K562 (cell line): ENCODE data around the gene CD164L2. TPM values are rescaled to one million over a fixed set of nuclear protein-coding genes. Genes with fewer than 3 reads are reported as not detected.

ENCODE experiments used
- ATAC-seq: fragments of 200-7000 bp; cut with Tn5 transposase; 3 replicates; pipeline ENCODE4 v1.9.1; 2020; ENCODE audit warnings: moderate library complexity
- BruUV-seq: library from RNA; stranded (reverse); fragments of 400-500 nt; replicated peaks from 2 replicates; lab custom pipeline; 2021; lab: Mats Ljungman, UMichigan
- CTCF ChIA-PET: fragments of 300-600 bp; formaldehyde crosslinking; extraction: SDS; loops from one replicate; lab custom pipeline; 2021; ENCODE audit warnings: low intra/inter-chr PET ratio; lab: Yijun Ruan, JAX
- POLR2A ChIA-PET: fragments of 300-600, 350-650 bp; sonication (Branson Sonifier 250); formaldehyde crosslinking; extraction: SDS; loops from one replicate; lab custom pipeline; 2021; ENCODE audit warnings: antibody characterized with exemption, inconsistent platforms; lab: Yijun Ruan, JAX
- DNase-seq, 4 experiments: peaks; one replicate each; pipeline versions ENCODE4 v3.0.0 to v3.0.0-alpha.2; 2011 to 2018; ENCODE audit warnings: low spot score in 3 of 4, mixed read lengths in 3 of 4; ENCODE audit errors: extremely low read depth in 1 of 4
- FAIRE-seq: peaks from 2 replicates; lab custom pipeline; 2011; peaks lifted over from hg19 to GRCh38; lab: Jason Lieb, UNC
- H2AFZ ChIP-seq: 2 replicates; pipeline ENCODE4 v1.6.0; 2011; ENCODE audit warnings: low read depth, low read length, control low read depth, inconsistent platforms
- H3K27ac ChIP-seq: fragments of 200-600 bp; 3 replicates; pipeline ENCODE4 v1.8.0; 2011; ENCODE audit warnings: low read depth, mild to moderate bottlenecking, control low read depth, inconsistent platforms, low read length, moderate library complexity, mixed read lengths; ENCODE audit errors: extremely low read depth
- H3K27me3 ChIP-seq, 2 experiments: fragments of 300-600 bp in 1 of 2; 2 replicates in 1 of 2; 3 replicates in 1 of 2; pipeline versions ENCODE4 v1.6.0 to v1.8.0; 2011; ENCODE audit warnings: inconsistent platforms in 2 of 2, low read length in 2 of 2, mild to moderate bottlenecking in 1 of 2, mixed read lengths in 1 of 2, moderate library complexity in 1 of 2; ENCODE audit not compliant: control insufficient read depth in 2 of 2, insufficient read depth in 2 of 2
- H3K36me3 ChIP-seq: fragments of 300-600 bp; 3 replicates; pipeline ENCODE4 v1.8.0; 2011; ENCODE audit warnings: mild to moderate bottlenecking, low read length, inconsistent platforms; ENCODE audit not compliant: control insufficient read depth, insufficient read depth
- H3K4me1 ChIP-seq, 2 experiments: fragments of 200-600 bp in 1 of 2; replicated peaks in 1 of 2; 2 replicates in 1 of 2; 3 replicates in 1 of 2; pipeline versions ENCODE4 v1.5.1 to v1.8.0; 2011; ENCODE audit warnings: inconsistent platforms in 2 of 2, low read length in 2 of 2, mild to moderate bottlenecking in 1 of 2, mixed read lengths in 1 of 2, moderate library complexity in 1 of 2; ENCODE audit not compliant: control insufficient read depth in 2 of 2, insufficient read depth in 2 of 2
- H3K4me2 ChIP-seq: 2 replicates; pipeline ENCODE4 v1.6.1; 2011; ENCODE audit warnings: low read length, control low read depth, inconsistent platforms, mixed read lengths; ENCODE audit not compliant: insufficient read depth
- H3K4me3 ChIP-seq: fragments of 200-600 bp; sonication (generic), shearing (Covaris generic); 2 replicates; pipeline ENCODE4 v1.5.1; 2016; ENCODE audit warnings: control low read depth, inconsistent platforms
- H3K79me2 ChIP-seq: fragments of 200-600 bp; 3 replicates; pipeline ENCODE4 v1.8.0; 2011; ENCODE audit warnings: low read length, inconsistent platforms; ENCODE audit not compliant: control insufficient read depth, insufficient read depth
- H3K9ac ChIP-seq, 2 experiments: 2 replicates each; pipeline versions ENCODE4 v1.6.0 to v1.6.1; 2011; ENCODE audit warnings: low read depth in 2 of 2, low read length in 2 of 2, control low read depth in 1 of 2, inconsistent platforms in 1 of 2, mild to moderate bottlenecking in 1 of 2, mixed read lengths in 1 of 2; ENCODE audit not compliant: insufficient read depth in 1 of 2
- H3K9me1 ChIP-seq: one replicate; pipeline ENCODE4 v1.6.0; 2011; ENCODE audit warnings: inconsistent platforms, mild to moderate bottlenecking, low read length, moderate library complexity; ENCODE audit not compliant: control insufficient read depth, insufficient read depth
- H3K9me3 ChIP-seq: replicated peaks from 2 replicates; pipeline ENCODE4 v1.5.1; 2011; ENCODE audit warnings: low read depth, low read length, inconsistent platforms; ENCODE audit not compliant: control insufficient read depth, insufficient read depth
- H4K20me1 ChIP-seq: replicated peaks from 2 replicates; pipeline ENCODE4 v1.6.1; 2011; ENCODE audit warnings: low read length, inconsistent platforms, mixed read lengths; ENCODE audit not compliant: control insufficient read depth, insufficient read depth
- CSDE1 ChIP-seq, 2 experiments: fragments of 450-650 bp; IDR thresholded peaks; 2 replicates each; pipeline ENCODE4 v1.6.1; 2016; ENCODE audit warnings: mild to moderate bottlenecking in 1 of 2
- GABPA ChIP-seq: fragments of 200-800 bp; sonication (Bioruptor generic); conservative IDR thresholded peaks from 2 replicates; pipeline ENCODE4 v1.6.1; 2016; ENCODE audit warnings: low read depth, missing genetic modification characterization, missing compliant biosample characterization
- KAT7 ChIP-seq: sonication (generic); formaldehyde crosslinking; IDR thresholded peaks from 2 replicates; pipeline ENCODE4 v1.8.0; 2022; ENCODE audit warnings: missing genetic modification reagents, mild to moderate bottlenecking, borderline replicate concordance
- NONO ChIP-seq, 2 experiments: fragments of 200-400 bp in 1 of 2; fragments of 450-650 bp in 1 of 2; formaldehyde crosslinking in 1 of 2; IDR thresholded peaks; 2 replicates each; pipeline ENCODE4 v1.6.1; 2017; ENCODE audit warnings: low read depth in 2 of 2, mild to moderate bottlenecking in 2 of 2, moderate library complexity in 2 of 2, low read length in 1 of 2
- NR2C1 ChIP-seq, 2 experiments: fragments of 450-650 bp; IDR thresholded peaks; 2 replicates each; pipeline ENCODE4 v1.6.1; 2017; ENCODE audit warnings: mild to moderate bottlenecking in 2 of 2, antibody characterized with exemption in 1 of 2, inconsistent platforms in 1 of 2, missing compliant biosample characterization in 1 of 2, missing genetic modification characterization in 1 of 2
- PRPF4 ChIP-seq: fragments of 200-400 bp; formaldehyde crosslinking; IDR thresholded peaks from one replicate; pipeline ENCODE4 v1.6.1; 2017; ENCODE audit warnings: low read length, low read depth, mild to moderate bottlenecking; ENCODE audit not compliant: insufficient read depth, poor library complexity, severe bottlenecking
- TOE1 ChIP-seq, 2 experiments: fragments of 450-650 bp in 1 of 2; sonication (generic) in 1 of 2; formaldehyde crosslinking in 1 of 2; IDR thresholded peaks; 2 replicates each; pipeline versions ENCODE4 v1.7.1 to v1.8.0; 2016 to 2022; ENCODE audit warnings: borderline replicate concordance in 2 of 2, mild to moderate bottlenecking in 2 of 2, antibody characterized with exemption in 1 of 2, inconsistent platforms in 1 of 2, low read depth in 1 of 2, missing genetic modification reagents in 1 of 2, moderate library complexity in 1 of 2
- WGBS: fragments of 100-300 bp; shearing (Covaris generic); methylation state at CpG from one replicate; pipeline ENCODE4 v1.1.6; 2016; ENCODE audit warnings: low coverage, mixed read lengths; ENCODE audit not compliant: insufficient coverage; ENCODE audit errors: missing lambda C conversion rate; 5-methylcytosine and 5-hydroxymethylcytosine counted together
- in situ Hi-C: fragments of 300-500 bp; cut with MboI; formaldehyde crosslinking; loops from 4 replicates; pipeline ENCODE4 v1.15.0; 2018; ENCODE audit warnings: inconsistent platforms, mixed read lengths
- intact Hi-C: fragments of 100-400 bp; cut with micrococcal nuclease; formaldehyde crosslinking; loops from 2 replicates; pipeline ENCODE4 v1.14.2; 2022
- polyA plus RNA-seq, 8 experiments: library from polyadenylated mRNA; depleted of rRNA in 4 of 8; stranded (reverse) in 5 of 8; unstranded in 3 of 8; fragments of >200 nt; fragmentation: Nextera tagmentation in 2 of 8; fragmentation: Illumina TruSeq in 1 of 8; extraction: Ambion mirVana in 2 of 8; extraction: Trizol in 1 of 8; gene quantifications; 2 replicates each; pipeline versions ENCODE4 v1.2.1 to v1.2.3, GENCODE V29; 2011 to 2014; ENCODE audit warnings: inconsistent platforms in 1 of 8, missing spikeins in 1 of 8
- total RNA-seq, 7 experiments: library from RNA; depleted of rRNA in 6 of 7; stranded (reverse); fragments of >200 nt in 6 of 7; fragmentation: Illumina TruSeq in 2 of 7; extraction: Trizol in 2 of 7; gene quantifications; 2 replicates each; pipeline versions ENCODE4 v1.2.1 to v1.2.3, GENCODE V29; 2011 to 2021; ENCODE audit warnings: low replicate concordance in 1 of 7
- TF ChIP-seq, protein P1 (sequence below): sonication (generic); formaldehyde crosslinking; IDR thresholded peaks from 2 replicates; pipeline ENCODE4 v1.9.0; 2022; ENCODE audit warnings: mild to moderate bottlenecking, missing genetic modification reagents

The CD164L2 gene
- total and polyA plus RNA-seq, 9 of the 15 experiments (the other 6 are each of a cell fraction or from before 2014, with no cell fraction given) = 0.08 to 0.92 (median 0.38) TPM; not detected in 1

DNA sequence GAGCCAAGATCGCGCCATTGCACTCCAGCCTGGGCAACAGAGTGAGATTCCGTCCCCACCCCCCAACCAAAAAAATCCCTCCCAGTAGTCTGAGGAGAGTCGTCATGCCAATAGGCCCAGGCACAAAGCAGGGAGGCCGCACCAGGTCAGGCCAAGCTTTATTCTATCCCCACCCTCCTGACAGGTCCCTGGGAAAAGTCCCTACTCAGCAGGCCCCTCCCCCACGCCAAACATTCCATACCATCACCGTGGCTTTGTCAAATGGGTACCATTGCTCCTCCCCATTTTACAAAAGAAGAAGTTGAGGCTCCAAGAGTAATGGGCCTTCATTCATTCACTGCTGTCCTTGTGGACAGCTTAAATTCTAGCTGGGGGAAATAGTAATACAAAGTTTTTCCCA lies 14.6 kb upstream of the CD164L2 start:
- Histone ChIP-seq H3K4me2 (no peak overlapping the region), H3K9me1 (no peaks in the 10 kb centered on the region), H3K9me3 (no peaks in the 10 kb centered on the region), H4K20me1 (no peaks in the 10 kb centered on the region), H3K9ac (no peak overlapping the region), H3K4me3 (no peak overlapping the region), H3K27ac (no peak overlapping the region), H3K27me3 (no peaks in the 10 kb centered on the region), H3K4me1 (peaks cover 0 to 37% of the 10 kb centered on the region in 2 experiments; a peak in 3 of 5 replicates), H3K79me2 (peaks cover 9% of the 10 kb centered on the region), H2AFZ (no peak overlapping the region), H3K36me3 (peaks cover 9% of the 10 kb centered on the region; the same call in 1 of the 3 replicates)
- DNase-seq (no peak), FAIRE-seq (no peak), ATAC-seq (no peak)
- CTCF ChIA-PET = no interaction called here
- POLR2A ChIA-PET = interaction anchor here (0.7 to 1.8 kb wide), 12 partner anchors 8 to 1590 kb away, joined by 3 to 5 read pairs (median 3); no protein-coding TSS in a partner anchor
- in situ Hi-C loops = loop anchor here (5.0 kb wide), 1 partner anchor 210 kb away; no protein-coding TSS in a partner anchor
- WGBS = 64% methylated on average over 7 of the region's 7 CpGs
- no peak for TF ChIP-seq NONO (IDR thresholded peaks at IDR 0.05; ENCODE audit: low read depth in 2 of 2, low read length in 1 of 2)
- TF ChIP-seq, protein P1, sequence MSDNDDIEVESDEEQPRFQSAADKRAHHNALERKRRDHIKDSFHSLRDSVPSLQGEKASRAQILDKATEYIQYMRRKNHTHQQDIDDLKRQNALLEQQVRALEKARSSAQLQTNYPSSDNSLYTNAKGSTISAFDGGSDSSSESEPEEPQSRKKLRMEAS (CRISPR knock-in tag) = no peak
- no peak for TF ChIP-seq PRPF4
- TF ChIP-seq CSDE1 (IDR thresholded peaks at IDR 0.05) = no peak
- TF ChIP-seq NR2C1 (IDR thresholded peaks at IDR 0.05) = no peak
- TF ChIP-seq NR2C1 (tag; IDR thresholded peaks at IDR 0.05) = no peak
- TF ChIP-seq KAT7 (CRISPR knock-in tag) = no peak
- no peak for TF ChIP-seq TOE1 (IDR thresholded peaks at IDR 0.05; ENCODE audit: borderline replicate concordance)
- TF ChIP-seq TOE1 (CRISPR knock-in tag; IDR thresholded peaks at IDR 0.05; ENCODE audit: borderline replicate concordance, low read depth) = no peak
- TF ChIP-seq GABPA (tag) = no peak
- no TSS peak for BruUV-seq
- intact Hi-C loops = loop anchor here (5.0 kb wide), 1 partner anchor 350 kb away; no protein-coding TSS in a partner anchor
